Endothelial cell of umbilical vein (primary cell): Measurements from ENCODE around the gene IL1R2. TPM values are rescaled to one million over a fixed set of nuclear protein-coding genes. Genes with fewer than 3 reads are reported as not detected.

Experiments used
- BruUV-seq: library from RNA; stranded (reverse); fragments of 400-500 nt; replicated peaks from 2 replicates; lab custom pipeline; 2021; lab: Mats Ljungman, UMichigan
- CTCF ChIA-PET: fragments of 300-600, 350-600 bp; sonication (Branson Sonifier 250); formaldehyde crosslinking; loops from one replicate; lab custom pipeline; 2021; ENCODE audit warnings: antibody characterized with exemption, inconsistent platforms; lab: Charles Lee
- POLR2A ChIA-PET: fragments of 300-600, 350-600 bp; sonication (Branson Sonifier 250); formaldehyde crosslinking; loops from one replicate; lab custom pipeline; 2021; ENCODE audit warnings: antibody characterized with exemption, inconsistent platforms; lab: Charles Lee
- DNase-seq: peaks from one replicate; pipeline ENCODE4 v3.0.0-alpha.2; 2011; ENCODE audit warnings: low read depth, low spot score
- FAIRE-seq: peaks from 2 replicates; lab custom pipeline; 2011; peaks lifted over from hg19 to GRCh38; lab: Jason Lieb, UNC
- H2AFZ ChIP-seq: 2 replicates; pipeline ENCODE4 v1.6.0; 2012; ENCODE audit warnings: low read depth, low read length, control low read depth, inconsistent platforms
- H3K27ac ChIP-seq: 2 replicates; pipeline ENCODE4 v1.5.1; 2011; ENCODE audit warnings: low read depth, mild to moderate bottlenecking, control low read depth, low read length, moderate library complexity; ENCODE audit not compliant: insufficient read depth
- H3K27me3 ChIP-seq, 2 experiments: 2 replicates each; pipeline versions ENCODE4 v1.6.0 to v1.6.1; 2011; ENCODE audit warnings: low read length in 2 of 2, mixed read lengths in 1 of 2; ENCODE audit not compliant: control insufficient read depth in 2 of 2, insufficient read depth in 2 of 2
- H3K36me3 ChIP-seq, 2 experiments: 2 replicates in 1 of 2; 3 replicates in 1 of 2; pipeline ENCODE4 v1.5.1; 2011; ENCODE audit warnings: low read length in 2 of 2, mild to moderate bottlenecking in 1 of 2, moderate library complexity in 1 of 2; ENCODE audit not compliant: control insufficient read depth in 2 of 2, insufficient read depth in 2 of 2; ENCODE audit errors: extremely low read depth in 1 of 2
- H3K4me1 ChIP-seq: 3 replicates; pipeline ENCODE4 v1.5.1; 2011; ENCODE audit warnings: mild to moderate bottlenecking, low read length; ENCODE audit not compliant: control insufficient read depth, insufficient read depth; ENCODE audit errors: extremely low read depth
- H3K4me2 ChIP-seq: 2 replicates; pipeline ENCODE4 v1.6.1; 2011; ENCODE audit warnings: low read length, control low read depth, mixed read lengths; ENCODE audit not compliant: insufficient read depth
- H3K4me3 ChIP-seq, 3 experiments: fragments of 200-600 bp in 1 of 3; sonication (generic), shearing (Covaris generic) in 1 of 3; replicated peaks in 1 of 3; 2 replicates each; pipeline ENCODE4 v1.5.1; 2011 to 2016; ENCODE audit warnings: control low read depth in 3 of 3, low read length in 3 of 3, mild to moderate bottlenecking in 2 of 3, inconsistent platforms in 1 of 3, low read depth in 1 of 3, moderate library complexity in 1 of 3; ENCODE audit not compliant: insufficient read depth in 1 of 3
- H3K79me2 ChIP-seq: 2 replicates; pipeline ENCODE4 v1.6.0; 2012; ENCODE audit warnings: low read length, inconsistent platforms; ENCODE audit not compliant: control insufficient read depth, insufficient read depth
- H3K9ac ChIP-seq: replicated peaks from 2 replicates; pipeline ENCODE3; 2011; ENCODE audit warnings: low read length, control low read depth; ENCODE audit not compliant: insufficient read depth; ENCODE audit errors: extremely low read depth
- H3K9me1 ChIP-seq: replicated peaks from 3 replicates; pipeline ENCODE4 v1.6.0; 2011; ENCODE audit warnings: mild to moderate bottlenecking, low read length; ENCODE audit not compliant: control insufficient read depth, insufficient read depth; ENCODE audit errors: extremely low read depth
- H3K9me3 ChIP-seq: replicated peaks from 2 replicates; pipeline ENCODE4 v1.5.1; 2012; ENCODE audit warnings: low read length, inconsistent platforms; ENCODE audit not compliant: control insufficient read depth, insufficient read depth
- H4K20me1 ChIP-seq: replicated peaks from 2 replicates; pipeline ENCODE3; 2011; ENCODE audit warnings: mild to moderate bottlenecking, low read length; ENCODE audit not compliant: control insufficient read depth, insufficient read depth; ENCODE audit errors: extremely low read depth
- FOS ChIP-seq: IDR thresholded peaks from 2 replicates; pipeline ENCODE4 v1.6.1; 2011; ENCODE audit warnings: mild to moderate bottlenecking, low read length, moderate library complexity, borderline replicate concordance; ENCODE audit not compliant: insufficient read depth
- dilution Hi-C: fragments of 300-500 bp; cut with MboI; formaldehyde crosslinking; loops from one replicate; pipeline ENCODE4 v1.15.0; 2019; ENCODE audit warnings: low sequenced_read_pairs; ENCODE audit not compliant: extremely low pct_ligation_motif_present
- intact Hi-C: fragments of 100-400 bp; cut with micrococcal nuclease; formaldehyde crosslinking; loops from one replicate; pipeline ENCODE4 v1.10.0; 2022
- polyA plus RNA-seq, 4 experiments: library from polyadenylated mRNA; depleted of rRNA in 3 of 4; stranded (reverse) in 3 of 4; unstranded in 1 of 4; fragments of >200 nt; gene quantifications; 2 replicates each; pipeline versions ENCODE4 v1.2.1 to v1.2.3, GENCODE V29; 2011 to 2012; ENCODE audit warnings: missing spikeins in 1 of 4
- total RNA-seq: library from RNA; stranded (reverse); gene quantifications from 2 replicates; pipeline ENCODE4 v1.2.3, GENCODE V29; 2021
- TF ChIP-seq, protein P1 (sequence below): IDR thresholded peaks from 2 replicates; pipeline ENCODE4 v1.6.1; 2011; ENCODE audit not compliant: insufficient read depth, insufficient read length
- TF ChIP-seq, protein P2 (sequence below), 2 donors: IDR thresholded peaks; 1 replicate in 1 of 2; 2 replicates in 1 of 2; pipeline ENCODE4 v1.5.1; 2011; ENCODE audit warnings: low read length in 2 of 2, mild to moderate bottlenecking in 2 of 2, moderate library complexity in 2 of 2, control low read depth in 1 of 2, inconsistent platforms in 1 of 2, low read depth in 1 of 2; ENCODE audit not compliant: insufficient read depth in 1 of 2; ENCODE audit errors: extremely low read depth in 1 of 2

The IL1R2 gene
- total and polyA plus RNA-seq, 2 donors (not counting 3 experiments of a cell fraction or from before 2014, with no cell fraction given): not detected

DNA sequence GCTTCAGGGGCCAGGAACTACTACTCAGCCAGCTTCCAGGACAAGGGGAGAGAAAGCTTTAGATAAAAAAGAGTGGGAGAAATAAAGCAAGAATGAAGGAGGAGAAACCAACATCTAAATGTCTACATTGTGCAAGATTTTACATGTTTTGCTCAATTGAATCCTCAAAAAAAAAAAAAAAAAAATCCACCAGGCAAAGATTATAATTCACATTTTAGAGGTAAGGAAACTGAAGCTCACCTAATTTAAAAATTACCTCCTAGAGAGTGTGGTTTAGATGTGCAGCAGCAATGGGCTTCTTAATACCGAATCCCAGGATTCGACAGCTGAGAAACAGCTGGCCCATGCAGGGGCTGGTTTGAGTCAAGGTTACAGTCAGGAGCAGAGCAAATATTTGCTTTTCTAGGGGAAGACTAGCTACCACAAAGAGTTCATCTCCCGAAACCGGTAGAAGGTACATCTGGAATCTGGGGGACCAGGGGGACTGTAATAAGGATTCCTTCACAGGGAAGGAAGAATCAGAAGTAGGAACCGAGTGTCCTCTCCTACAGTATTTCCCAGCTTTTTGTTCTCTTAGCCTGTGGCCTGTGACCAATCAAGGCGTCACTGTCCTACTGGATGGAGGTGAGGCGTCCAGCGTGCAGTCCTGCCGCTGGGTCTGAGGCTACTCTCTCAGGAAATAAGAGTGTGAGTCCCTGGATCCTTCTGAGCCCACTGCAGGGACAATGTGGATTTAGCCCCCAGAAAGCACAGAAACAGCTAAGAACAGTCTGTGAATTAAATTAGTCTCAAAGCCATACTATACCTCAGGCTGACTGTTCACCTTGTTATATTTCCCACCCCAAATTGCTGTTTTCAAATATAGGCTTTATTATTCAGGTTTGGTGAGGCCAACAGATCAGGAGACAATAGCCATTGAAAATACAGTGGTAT lies 42.3 kb downstream of the IL1R2 start:
- Histone ChIP-seq H3K9me3 (no peaks in the 10 kb centered on the region), H3K9me1 (no peaks in the 10 kb centered on the region), H3K4me2 (no peak overlapping the region), H4K20me1 (no peaks in the 10 kb centered on the region), H3K27me3 (no peaks in the 10 kb centered on the region), H3K4me1 (no peaks in the 10 kb centered on the region), H3K4me3 (no peak overlapping the region), H3K9ac (no peak overlapping the region), H3K36me3 (no peaks in the 10 kb centered on the region), H2AFZ (peak overlapping the region; percentile 46), H3K79me2 (no peaks in the 10 kb centered on the region), H3K27ac (no peak overlapping the region)
- intact Hi-C loops (no loop called here), dilution Hi-C loops (no loop called here)
- ChIA-PET CTCF (interaction anchor here (0.6 to 2.5 kb wide), 7 partner anchors 14 to 340 kb away, joined by 3 to 16 read pairs (median 3); no protein-coding TSS in a partner anchor), POLR2A (no interaction called here)
- DNase-seq (no peak), FAIRE-seq (no peak)
- no TSS peak for BruUV-seq
- TF ChIP-seq, protein P1, sequence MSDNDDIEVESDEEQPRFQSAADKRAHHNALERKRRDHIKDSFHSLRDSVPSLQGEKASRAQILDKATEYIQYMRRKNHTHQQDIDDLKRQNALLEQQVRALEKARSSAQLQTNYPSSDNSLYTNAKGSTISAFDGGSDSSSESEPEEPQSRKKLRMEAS: no peak
- TF ChIP-seq, protein P2, sequence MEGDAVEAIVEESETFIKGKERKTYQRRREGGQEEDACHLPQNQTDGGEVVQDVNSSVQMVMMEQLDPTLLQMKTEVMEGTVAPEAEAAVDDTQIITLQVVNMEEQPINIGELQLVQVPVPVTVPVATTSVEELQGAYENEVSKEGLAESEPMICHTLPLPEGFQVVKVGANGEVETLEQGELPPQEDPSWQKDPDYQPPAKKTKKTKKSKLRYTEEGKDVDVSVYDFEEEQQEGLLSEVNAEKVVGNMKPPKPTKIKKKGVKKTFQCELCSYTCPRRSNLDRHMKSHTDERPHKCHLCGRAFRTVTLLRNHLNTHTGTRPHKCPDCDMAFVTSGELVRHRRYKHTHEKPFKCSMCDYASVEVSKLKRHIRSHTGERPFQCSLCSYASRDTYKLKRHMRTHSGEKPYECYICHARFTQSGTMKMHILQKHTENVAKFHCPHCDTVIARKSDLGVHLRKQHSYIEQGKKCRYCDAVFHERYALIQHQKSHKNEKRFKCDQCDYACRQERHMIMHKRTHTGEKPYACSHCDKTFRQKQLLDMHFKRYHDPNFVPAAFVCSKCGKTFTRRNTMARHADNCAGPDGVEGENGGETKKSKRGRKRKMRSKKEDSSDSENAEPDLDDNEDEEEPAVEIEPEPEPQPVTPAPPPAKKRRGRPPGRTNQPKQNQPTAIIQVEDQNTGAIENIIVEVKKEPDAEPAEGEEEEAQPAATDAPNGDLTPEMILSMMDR (IDR thresholded peaks at IDR 0.05; ENCODE audit: extremely low read depth in 1 of 2, insufficient read depth in 1 of 2, low read depth in 1 of 2, low read length in 2 of 2): peak in 1 of 2 donors; percentile 17
- no peak for TF ChIP-seq FOS
